NCI-H748 treated with DMSO at 0.1 percent for 48 hours (cell line): ENCODE data around the gene CYP2U1.
"Not testable (repeated sequence)": the region's sequence is repeated elsewhere in the genome, so short reads cannot be mapped to it uniquely, and the experiment has no call there.

Experiments used
- DNase-seq: peaks from one replicate; lab custom pipeline; 2025; lab: John Stamatoyannopoulos, UW

CYP2U1 gene

DNA sequence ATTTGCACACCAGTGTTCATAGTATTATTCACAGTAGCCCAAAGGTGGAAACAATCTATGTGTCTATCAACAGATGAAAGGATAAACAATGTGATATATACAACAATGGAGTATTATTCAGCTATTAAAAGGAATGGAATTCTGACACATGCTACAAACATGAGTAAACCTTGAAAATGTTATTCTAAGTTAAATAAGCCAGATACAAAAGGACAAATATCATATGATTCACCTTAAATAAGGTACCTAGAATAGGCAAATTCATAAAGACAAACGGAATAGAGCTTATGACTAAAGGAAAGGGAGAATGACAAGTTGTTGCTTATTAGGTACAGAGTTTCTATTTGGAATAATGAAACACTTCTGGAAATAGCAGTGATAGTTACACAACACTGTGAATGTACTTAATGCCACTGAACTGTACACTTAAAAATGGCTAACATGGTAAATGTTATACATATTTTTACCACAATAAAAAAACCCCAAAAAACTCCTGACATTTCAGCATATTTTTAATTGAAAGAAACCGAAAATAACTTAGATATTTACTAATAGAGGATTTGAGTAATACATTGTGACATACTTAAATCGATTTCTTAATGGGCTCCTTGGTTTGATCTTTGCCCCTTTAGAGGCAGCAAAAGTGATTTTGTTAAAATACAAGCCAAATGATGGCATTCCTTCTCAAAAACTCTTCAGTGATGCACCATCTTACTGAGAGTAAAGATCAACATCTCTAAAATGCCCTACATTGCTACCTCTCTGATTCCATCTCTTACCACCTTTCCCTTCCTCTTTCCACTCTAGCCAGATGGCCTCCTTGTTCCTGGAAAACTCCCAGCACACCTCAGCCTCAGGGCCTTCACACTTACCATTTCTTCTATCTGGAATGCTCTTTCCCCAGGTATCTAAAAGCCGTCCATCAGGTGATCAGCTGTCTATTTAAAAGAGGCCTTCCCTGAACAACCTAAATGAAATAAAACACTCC lies 8.6 kb upstream of the CYP2U1 start:
- no peak for DNase-seq

DNA sequence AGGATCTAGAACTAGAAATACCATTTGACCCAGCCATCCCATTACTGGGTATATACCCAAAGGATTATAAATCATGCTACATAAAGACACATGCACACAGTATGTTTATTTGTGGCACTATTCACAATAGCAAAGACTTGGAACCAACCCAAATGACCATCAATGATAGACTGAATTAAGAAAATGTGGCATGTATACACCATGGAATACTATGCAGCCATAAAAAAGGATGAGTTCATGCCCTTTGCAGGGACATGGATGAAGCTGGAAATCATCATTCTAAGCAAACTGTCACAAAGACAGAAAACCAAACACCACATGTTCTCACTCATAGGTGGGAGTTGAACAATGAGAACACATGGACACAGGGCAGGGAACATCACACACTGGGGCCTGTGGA lies 5.6 kb upstream of the CYP2U1 start:
- not testable (repeated sequence) for DNase-seq

DNA sequence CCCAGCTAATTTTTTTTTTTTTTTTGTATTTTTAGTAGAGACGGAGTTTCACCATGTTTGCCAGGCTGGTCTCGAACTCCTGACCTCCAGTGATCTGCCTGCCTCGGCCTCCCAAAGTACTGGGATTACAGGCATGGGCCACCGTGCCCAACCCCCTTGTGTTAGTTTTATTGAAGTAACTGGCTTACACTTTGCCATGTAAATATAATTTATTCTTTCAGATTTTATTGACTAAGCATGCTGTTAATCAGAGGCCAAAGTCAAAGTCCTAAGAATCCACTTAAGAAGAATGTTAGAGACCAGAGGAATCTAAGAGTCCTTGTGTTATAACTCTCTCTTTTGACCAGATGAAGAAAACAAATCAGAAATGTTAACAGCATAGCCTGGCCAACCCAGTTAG lies 4.5 kb upstream of the CYP2U1 start:
- not testable (repeated sequence) for DNase-seq

DNA sequence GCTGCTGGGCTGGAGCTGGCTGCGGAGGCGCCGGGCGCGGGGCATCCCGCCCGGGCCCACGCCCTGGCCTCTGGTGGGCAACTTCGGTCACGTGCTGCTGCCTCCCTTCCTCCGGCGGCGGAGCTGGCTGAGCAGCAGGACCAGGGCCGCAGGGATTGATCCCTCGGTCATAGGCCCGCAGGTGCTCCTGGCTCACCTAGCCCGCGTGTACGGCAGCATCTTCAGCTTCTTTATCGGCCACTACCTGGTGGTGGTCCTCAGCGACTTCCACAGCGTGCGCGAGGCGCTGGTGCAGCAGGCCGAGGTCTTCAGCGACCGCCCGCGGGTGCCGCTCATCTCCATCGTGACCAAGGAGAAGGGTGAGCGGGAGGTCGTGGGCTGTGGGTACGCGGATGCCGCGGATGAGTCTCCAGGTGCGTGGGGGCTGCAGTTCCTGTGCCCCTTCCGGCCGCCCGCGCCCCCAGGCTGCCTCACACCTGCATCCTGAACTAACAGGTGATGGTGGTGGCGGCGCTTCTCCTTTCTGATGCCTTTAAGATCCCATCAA lies 499 bp downstream of the CYP2U1 start:
- DNase-seq = no peak

DNA sequence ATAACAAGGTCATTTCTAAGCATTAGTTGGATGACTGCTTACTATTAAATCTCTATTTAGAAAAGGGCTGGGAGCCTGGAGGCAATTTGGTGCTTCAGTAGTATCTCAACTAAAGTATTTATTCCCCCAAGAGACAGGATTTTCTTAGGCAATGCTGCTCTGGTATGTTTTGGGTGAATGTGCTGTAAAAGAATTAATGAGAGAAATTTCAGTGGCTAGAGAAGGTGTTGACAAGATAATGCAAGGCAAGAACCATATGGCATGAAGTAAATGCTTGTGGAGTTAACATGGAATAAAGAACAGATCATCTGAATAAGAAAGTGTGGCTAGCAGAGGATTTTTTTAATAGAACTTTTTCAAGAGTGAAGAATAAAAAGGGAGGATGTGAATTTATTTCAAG lies 3.9 kb downstream of the CYP2U1 start:
- no peak for DNase-seq

DNA sequence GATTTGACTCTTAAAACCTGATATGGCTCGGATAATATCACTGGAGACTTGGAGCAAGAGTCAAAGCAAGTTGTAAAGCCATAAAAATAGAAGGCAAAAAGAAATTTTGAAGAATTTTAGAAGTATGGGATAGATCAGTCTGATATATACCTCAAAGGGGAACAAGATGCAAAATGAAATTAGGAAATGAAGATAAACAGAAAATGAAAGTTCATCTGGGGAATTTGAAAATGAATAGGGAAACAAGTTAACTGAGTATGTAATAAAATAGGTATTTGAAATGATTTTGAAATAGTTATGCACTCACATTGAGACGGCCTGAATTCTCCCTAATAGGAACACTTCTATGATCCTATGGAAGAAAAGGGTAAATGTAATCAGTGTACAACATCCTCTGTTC lies 5.7 kb downstream of the CYP2U1 start:
- DNase-seq = no peak

DNA sequence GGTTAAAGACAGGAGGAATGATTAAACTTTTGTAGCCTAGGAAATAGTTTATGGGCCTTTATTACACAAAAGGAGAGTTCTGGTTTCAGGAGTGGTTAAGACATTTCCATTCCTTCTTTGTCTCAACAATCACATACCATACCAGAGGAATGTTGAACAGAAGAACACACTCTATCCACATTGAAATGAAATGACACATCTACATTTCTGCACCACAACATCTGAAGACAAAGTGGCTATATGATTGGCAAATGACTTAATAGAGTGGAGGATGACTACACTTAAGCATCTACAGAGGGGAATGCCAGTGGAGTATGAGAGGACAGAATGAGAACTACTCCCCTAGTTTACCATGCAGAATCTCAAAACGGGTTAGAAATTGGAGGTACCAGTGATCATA lies 8.0 kb downstream of the CYP2U1 start:
- DNase-seq = no peak

DNA sequence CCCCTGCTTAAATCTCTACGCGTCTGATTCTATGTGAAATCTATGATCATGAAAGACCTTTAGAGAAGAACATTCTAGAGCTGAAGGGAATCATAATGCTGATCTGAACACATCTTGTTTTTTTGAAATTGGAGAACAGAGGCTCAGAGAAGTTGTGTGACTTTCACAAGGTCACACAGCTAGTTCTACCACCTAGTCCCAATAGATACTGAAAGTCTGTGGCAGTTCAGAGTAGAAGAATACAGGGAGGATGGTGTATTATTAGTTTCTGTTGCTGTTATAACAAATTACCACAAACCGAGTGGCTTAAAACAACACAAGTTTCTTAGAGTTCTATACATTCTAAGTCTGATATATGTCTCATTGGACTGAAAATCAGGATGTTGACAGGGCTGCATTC lies 14.5 kb downstream of the CYP2U1 start:
- no peak for DNase-seq

DNA sequence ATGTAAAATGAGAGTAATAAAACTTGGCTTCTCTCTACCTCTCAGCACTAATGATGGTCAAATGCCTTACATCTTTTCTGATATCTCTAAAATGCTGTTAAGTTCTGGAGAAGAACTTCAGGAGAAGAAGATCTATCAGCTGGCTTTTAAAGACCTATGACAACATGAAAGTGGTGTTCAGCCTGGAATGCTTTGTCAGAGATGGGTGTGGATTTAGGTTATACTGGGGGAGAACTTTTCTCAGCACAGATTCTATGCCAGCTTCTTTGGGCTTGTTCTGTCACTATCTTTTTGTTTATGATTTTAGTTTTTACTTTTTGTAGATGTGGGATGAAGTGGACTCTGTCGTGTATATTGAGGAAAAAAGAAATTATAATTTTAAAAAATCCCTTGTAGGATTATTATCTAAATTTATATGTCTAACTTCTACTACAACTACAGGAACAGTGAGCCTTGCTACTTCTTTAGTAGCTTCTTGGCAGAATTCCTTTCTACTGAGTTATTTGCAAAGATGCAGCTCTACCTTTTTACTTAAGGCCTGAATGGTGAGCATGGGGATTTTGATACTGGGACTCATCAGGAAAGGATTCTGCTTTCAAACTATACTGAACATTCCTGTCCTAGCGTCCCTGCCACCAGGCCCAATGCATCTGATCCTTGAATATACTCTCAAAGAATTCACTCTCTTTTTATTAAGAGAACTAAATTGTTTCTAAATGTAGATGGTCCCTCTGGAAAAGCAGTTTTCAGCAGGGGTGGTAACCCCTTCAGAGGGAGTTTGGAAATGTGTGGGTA lies 19.6 kb downstream of the CYP2U1 start:
- no peak for DNase-seq

DNA sequence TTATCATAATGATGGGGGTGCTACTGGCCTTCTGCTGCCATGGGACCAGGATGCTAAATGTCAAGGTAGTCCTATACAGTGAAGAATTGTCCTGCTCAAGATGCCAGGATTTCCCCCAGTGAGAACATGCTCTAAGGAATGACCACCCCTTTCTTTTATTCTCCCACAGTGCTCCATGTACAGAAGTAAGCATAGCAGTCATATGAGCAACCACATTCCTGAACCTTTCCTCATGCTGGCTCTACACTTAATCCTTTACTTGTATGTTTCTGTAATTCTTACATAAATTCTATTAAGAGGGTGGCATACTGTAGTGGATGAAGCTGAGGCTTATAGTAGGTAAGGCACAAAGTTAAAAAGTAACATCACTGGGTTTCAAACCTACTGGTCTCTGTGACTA lies 20.2 kb downstream of the CYP2U1 start:
- no peak for DNase-seq

DNA sequence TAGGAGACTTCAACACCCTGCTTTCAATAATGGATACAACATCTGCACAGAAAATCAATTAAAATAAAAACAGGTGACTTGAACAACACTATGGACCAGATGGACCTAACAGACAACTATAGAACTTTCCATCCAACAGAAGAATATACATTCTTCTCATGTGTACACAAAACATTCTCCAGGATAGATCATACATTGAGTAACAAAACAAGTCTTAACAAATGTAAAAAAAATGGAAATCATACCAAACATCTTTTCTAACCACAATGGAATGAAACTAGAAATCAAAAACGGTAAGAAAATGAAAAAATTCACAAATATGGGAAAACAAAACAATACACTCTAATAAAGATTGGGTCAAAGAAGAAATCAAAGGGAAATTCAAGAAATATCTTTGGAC lies 24.7 kb downstream of the CYP2U1 start:
- no peak for DNase-seq

DNA sequence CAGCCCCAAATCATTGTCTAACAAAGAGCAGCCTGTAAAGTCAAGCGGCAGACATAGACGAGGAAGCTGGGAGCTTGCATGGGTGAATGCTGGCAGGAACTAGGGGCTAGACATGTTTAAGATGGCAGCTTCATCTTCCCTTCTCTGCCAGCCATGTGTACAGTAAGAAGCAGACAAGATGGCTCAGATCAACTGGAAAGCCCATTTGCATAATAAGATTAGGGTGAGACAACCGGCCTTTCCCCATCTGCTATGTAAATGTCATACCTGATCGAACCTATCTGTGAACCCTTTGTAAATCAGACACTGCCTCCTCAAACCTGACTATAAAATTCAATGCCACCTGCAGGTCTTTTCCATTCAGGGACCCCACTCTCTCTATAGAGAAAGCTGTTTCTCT lies 35.6 kb downstream of the CYP2U1 start:
- DNase-seq = no peak

DNA sequence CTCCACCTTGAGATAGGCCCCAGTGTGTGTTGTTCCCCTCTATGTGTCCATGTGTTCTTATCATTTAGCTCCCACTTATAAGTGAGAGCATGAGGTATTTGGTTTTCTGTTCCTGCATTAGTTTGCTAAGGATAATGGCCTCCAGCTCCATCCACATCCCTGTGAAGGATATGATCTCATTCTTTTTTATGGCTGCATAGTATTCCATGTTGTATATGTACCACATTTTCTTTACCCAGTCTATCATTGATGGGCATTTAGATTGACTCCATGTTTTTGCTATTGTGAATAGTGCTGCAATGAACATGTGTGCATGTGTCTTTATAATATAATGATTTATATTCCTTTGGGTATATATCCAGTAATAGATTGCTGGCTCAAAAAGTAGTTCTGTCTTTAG lies 36.2 kb downstream of the CYP2U1 start:
- DNase-seq = not testable (repeated sequence)

DNA sequence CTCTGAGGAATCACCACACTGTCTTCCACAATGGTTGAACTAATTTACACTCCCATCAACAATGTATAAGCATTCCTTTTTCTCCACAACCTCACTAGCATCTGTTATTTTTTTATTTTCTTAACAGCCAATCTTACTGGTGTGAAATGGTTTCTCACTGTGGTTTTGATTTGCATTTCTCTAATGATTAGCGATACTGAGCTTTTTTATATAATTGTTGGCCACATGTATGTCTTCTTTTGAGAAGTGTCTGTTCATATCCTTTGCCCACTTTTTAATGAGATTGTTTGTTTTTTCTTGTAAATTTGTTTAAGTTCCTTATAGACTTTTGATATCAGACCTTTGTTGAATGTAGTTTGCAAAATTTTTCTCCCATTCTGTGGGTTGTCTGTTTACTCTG lies 36.6 kb downstream of the CYP2U1 start:
- DNase-seq = not testable (repeated sequence)

DNA sequence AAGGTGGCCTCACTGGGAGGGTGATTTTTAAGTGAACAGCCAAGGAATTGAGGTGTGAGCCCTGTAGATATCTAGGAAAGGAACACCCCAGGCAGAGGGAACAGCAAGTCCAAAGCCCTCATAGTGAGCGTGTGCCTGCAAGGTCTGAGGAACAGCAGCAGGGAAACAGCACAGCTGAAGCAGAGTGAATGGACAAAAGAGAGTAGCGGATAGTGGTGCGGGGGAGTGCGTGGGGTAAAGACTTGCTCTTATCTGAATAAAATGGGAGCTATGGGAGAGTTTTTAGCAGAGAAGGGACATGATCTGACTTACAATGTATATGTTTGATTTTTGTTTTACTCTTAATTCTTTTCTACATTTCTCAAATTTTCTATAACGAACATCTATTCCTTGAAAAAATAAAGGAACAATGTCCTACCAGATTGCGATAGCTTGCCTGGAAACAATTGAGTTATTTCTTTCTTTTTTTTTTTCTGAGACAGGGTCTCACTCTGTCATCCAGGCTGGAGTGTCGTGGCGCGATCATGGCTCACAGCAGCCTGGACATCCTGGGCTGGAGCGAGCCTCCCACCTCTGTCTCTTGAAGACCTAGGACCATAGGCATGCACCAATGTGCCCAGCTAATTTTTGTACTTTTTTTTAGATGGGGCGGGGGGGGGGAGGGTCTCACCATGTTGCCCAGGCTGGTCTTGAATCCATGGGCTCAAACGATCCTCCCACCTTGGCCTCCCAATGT lies 38.9 kb downstream of the CYP2U1 start:
- DNase-seq = no peak

DNA sequence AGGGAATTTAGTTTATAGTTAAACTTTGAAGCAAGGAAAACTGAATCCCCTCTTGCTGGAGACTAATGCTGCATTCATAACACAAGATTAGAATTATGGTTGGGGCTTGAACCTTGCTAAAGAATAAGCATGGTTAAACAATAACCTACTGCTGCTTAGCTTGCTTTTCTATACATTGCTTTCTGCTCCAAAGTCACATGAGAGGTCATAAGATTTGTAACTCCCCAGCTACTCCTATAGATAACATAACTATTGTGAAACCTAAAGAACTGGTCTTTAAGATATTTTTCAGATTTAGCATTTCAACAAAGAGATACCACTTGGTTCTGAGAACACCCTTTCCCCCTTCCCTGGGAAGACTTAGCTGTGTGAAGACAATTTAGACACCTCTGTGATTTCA lies 41.3 kb downstream of the CYP2U1 start:
- DNase-seq = no peak

DNA sequence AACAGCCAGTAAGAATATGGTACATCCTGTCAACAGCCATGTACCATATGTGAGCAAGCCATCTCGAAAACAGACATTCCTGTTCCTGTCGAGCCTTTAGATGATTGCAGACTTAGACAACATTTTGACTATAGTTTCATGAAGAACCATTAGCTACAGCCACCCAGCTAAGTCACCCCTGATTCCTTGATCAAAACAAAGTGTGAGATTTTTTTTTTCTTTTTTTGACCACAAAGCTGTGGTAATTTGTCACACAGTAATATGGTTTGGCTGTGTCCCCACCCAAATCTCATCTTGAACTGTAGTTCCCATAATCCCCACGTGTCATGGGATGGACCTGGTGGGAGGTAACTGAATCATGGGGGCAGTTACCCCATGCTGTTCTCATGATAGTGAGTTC lies 43.2 kb downstream of the CYP2U1 start:
- no peak for DNase-seq

DNA sequence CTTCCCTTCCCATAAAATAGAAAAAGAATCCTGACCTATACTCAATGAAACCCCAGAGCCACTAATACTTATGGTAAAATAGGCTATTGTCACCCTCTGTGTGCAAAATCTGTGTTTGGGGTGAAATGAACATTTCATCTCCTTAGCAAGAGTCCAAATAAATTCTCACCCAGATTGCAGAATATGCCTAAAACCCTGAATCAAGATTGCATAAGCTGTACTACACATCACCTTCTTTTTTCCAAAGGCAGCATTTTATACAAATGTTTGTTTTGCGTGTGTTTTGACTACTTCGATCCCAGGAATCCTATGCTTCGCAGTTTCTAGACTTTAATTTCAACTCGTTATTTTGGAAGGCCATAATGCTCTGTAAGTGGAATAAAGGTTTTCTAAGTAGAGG lies 46.1 kb downstream of the CYP2U1 start:
- no peak for DNase-seq

DNA sequence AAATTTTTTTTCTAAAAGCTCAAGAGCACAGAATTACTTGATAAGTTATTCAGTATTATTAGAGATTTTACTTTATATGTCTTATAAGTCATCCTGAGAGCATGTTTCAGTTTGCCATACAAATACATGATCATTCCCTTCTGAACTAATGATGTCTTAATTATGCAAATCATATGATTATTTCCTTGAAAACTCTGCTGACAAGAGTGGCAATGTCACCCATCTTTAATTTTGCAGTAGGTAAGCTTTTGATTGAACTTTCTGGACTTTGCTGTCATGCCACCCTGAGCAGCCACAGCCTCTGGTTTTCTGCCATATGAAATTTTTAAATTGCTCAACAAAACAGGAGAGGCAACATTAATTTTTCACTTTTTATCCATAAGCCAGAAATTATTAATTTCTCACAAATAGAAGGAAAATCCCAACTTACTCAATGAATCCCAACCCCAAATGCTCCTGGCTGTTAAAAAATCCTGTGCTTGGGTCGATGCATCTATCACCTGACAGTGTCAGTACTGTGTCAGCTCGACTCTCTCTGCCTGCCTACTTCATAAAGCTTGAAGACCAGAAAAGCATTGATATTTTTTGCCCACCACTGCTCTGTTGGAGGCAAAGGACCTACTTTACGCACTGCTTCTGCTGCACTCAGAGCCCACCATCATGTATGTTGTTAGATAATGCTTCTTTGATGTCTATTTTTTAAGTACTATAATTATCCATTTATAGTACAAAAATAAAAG lies 46.8 kb downstream of the CYP2U1 start:
- no peak for DNase-seq

DNA sequence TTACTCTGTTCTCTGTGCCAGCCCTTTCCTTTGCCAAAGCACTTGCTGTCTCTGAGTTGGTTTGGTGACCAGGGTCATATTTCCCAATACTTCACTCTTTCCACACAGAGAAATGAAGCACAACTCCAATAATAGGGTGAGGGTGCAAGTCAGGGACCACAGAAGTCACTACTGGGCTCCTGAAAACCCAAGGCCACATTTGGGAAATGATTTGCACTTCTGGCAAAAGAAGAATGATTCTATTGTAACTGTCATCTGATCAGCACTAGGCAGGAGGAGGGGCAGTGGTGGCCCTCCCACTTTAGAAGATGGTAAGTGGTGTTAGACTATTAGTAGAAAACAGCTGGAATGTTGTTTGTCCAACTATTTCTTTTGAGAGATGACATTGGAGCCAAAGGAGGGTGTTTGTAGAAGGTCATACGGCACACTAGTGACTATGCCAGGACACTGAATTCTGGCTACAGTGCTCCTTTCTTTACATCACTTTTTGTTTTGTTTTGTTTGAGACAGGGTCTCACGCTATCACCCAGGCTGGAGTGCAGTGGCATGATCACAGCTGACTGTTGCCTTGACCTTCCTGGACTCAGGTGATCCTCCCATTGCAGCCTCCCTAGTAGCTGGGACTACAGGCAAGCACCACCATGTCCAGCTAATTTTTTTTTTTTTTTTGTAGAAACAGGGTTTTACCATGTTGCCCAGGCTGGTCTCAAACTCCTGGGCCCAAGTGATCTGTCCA lies 47.5 kb downstream of the CYP2U1 start:
- DNase-seq = no peak
